Prostate gland (tissue), 2 donors: ENCODE data around the gene SLC43A2. TPM values are rescaled to one million over a fixed set of nuclear protein-coding genes. Genes with fewer than 3 reads are reported as not detected.
A peak's percentile ranks its signal among the peaks of the same experiment; 100 is the strongest.

Experiments used
- DNase-seq: peaks from one replicate; pipeline ENCODE4 v3.0.0-alpha.2; 2019; ENCODE audit warnings: low spot score
- H3K27ac ChIP-seq, 2 donors: fragments of 200-600 bp; sonication (generic); 2 replicates each; pipeline ENCODE4 v1.5.1; 2017 to 2019
- H3K27me3 ChIP-seq: fragments of 200-600 bp; sonication (generic); replicated peaks from 2 replicates; pipeline ENCODE4 v1.5.1; 2019; ENCODE audit not compliant: insufficient read depth
- H3K36me3 ChIP-seq, 2 donors: fragments of 200-600 bp; sonication (generic); 1 replicate in 1 of 2; 2 replicates in 1 of 2; pipeline versions ENCODE4 v1.5.1 to v1.8.1; 2017 to 2019
- H3K4me1 ChIP-seq: fragments of 200-600 bp; sonication (generic); replicated peaks from 2 replicates; pipeline ENCODE4 v1.5.1; 2019
- H3K4me3 ChIP-seq, 2 donors: fragments of 200-600 bp; sonication (generic); 2 replicates each; pipeline ENCODE4 v1.5.1; 2017 to 2019
- H3K9me3 ChIP-seq: fragments of 200-600 bp; sonication (generic); 2 replicates; pipeline ENCODE4 v1.5.1; 2017
- CTCF ChIP-seq, 4 experiments: fragments of 200-600 bp in 2 of 4; fragments of 450-650 bp in 2 of 4; sonication (generic) in 2 of 4; IDR thresholded peaks; 1 replicate in 3 of 4; 2 replicates in 1 of 4; pipeline ENCODE4 v1.5.1; 2016 to 2019; ENCODE audit warnings: antibody characterized with exemption in 4 of 4, mild to moderate bottlenecking in 2 of 4, moderate library complexity in 2 of 4
- POLR2A ChIP-seq: fragments of 450-650 bp; IDR thresholded peaks from one replicate; pipeline ENCODE4 v1.6.1; 2016; ENCODE audit warnings: antibody characterized with exemption, mild to moderate bottlenecking
- POLR2AphosphoS5 ChIP-seq: sonication (generic); formaldehyde crosslinking; IDR thresholded peaks from one replicate; pipeline ENCODE4 v1.6.1; 2017; ENCODE audit warnings: antibody characterized with exemption
- WGBS: methylation state at CpG from one replicate; pipeline ENCODE4 v1.1.5; 2018; 5-methylcytosine and 5-hydroxymethylcytosine counted together
- intact Hi-C: fragments of 100-400 bp; cut with DNase I; formaldehyde crosslinking; loops from one replicate; pipeline ENCODE4 v1.14.2; 2022
- total RNA-seq, 2 donors: library from RNA; depleted of rRNA; stranded (reverse); fragments of >200 nt; gene quantifications; one replicate each; pipeline ENCODE4 v1.1.0, GENCODE V29; 2016

SLC43A2 gene
- total RNA-seq, 2 donors from 2014 or later = 11.8 to 14.8 TPM

- H3K27me3 ChIP-seq = no peaks in the 10 kb centered on the region
- intact Hi-C loops = no loop called here
- H3K9me3 ChIP-seq = no peaks in the 10 kb centered on the region
- WGBS = 1% methylated on average over 62 of the region's 62 CpGs
- H3K4me3 ChIP-seq = peak overlapping the region; percentile 89
- no peak for DNase-seq
- TF ChIP-seq POLR2AphosphoS5 = no peak
- TF ChIP-seq CTCF (IDR thresholded peaks at IDR 0.05) = no peak
- peaks cover 19% of the 10 kb centered on the region for H3K4me1 ChIP-seq
- H3K36me3 ChIP-seq = no peaks in the 10 kb centered on the region
- peak overlapping the region; percentile 79 to 91 for H3K27ac ChIP-seq
Measured at GRCh38 chr17:1562176-1562643, 66.4 kb downstream of the SLC43A2 start.

- Histone ChIP-seq H3K27ac (peak overlapping the region; percentile 79 to 91), H3K36me3 (no peaks in the 10 kb centered on the region), H3K9me3 (no peaks in the 10 kb centered on the region), H3K4me1 (peaks cover 19% of the 10 kb centered on the region), H3K4me3 (peak overlapping the region; percentile 89), H3K27me3 (no peaks in the 10 kb centered on the region)
- DNase-seq = no peak
- intact Hi-C loops = no loop called here
- WGBS = 3% methylated on average over 47 of the region's 47 CpGs
- TF ChIP-seq POLR2A (no peak), CTCF (IDR thresholded peaks at IDR 0.05) (peak in 2 of 4 experiments; percentile 34 to 38), POLR2AphosphoS5 (no peak)
Measured at GRCh38 chr17:1561420-1562175, 67.0 kb downstream of the SLC43A2 start.

GRCh38 chr17:1560858-1561355 lies 67.7 kb downstream of the SLC43A2 start:
- Histone ChIP-seq H3K36me3 (no peaks in the 10 kb centered on the region), H3K4me1 (peaks cover 19% of the 10 kb centered on the region), H3K27ac (peak overlapping the region; percentile 1 to 91), H3K9me3 (no peaks in the 10 kb centered on the region), H3K4me3 (peak overlapping the region in 1 of 2 donors; percentile 89), H3K27me3 (no peaks in the 10 kb centered on the region)
- DNase-seq = no peak
- 59% methylated on average over 7 of the region's 7 CpGs for WGBS
- intact Hi-C loops = no loop called here
- no peak for TF ChIP-seq POLR2AphosphoS5
- TF ChIP-seq POLR2A = no peak
- TF ChIP-seq CTCF (IDR thresholded peaks at IDR 0.05) = no peak

- intact Hi-C loops = no loop called here
Measured at GRCh38 chr17:1560101-1560857, 68.4 kb downstream of the SLC43A2 start.

More at GRCh38 chr17:1560101-1560857, 68.4 kb downstream of the SLC43A2 start:
- DNase-seq = peak; percentile 69
- Histone ChIP-seq H3K27ac (peak overlapping the region; percentile 1 to 91), H3K27me3 (no peaks in the 10 kb centered on the region), H3K36me3 (no peaks in the 10 kb centered on the region), H3K9me3 (no peaks in the 10 kb centered on the region), H3K4me3 (peak overlapping the region in 1 of 2 donors; percentile 2), H3K4me1 (peaks cover 26% of the 10 kb centered on the region)
- TF ChIP-seq POLR2A = no peak
- TF ChIP-seq POLR2AphosphoS5 = peak; percentile 73
- no peak for TF ChIP-seq CTCF (IDR thresholded peaks at IDR 0.05)
- 27% methylated on average over 22 of the region's 22 CpGs for WGBS
